H1 (cell line): ENCODE data around the gene YWHAG.
"Not testable (repeated sequence)": the region's sequence is repeated elsewhere in the genome, so short reads cannot be mapped to it uniquely, and the experiment has no call there.

ENCODE experiments used
- NRF1 ChIP-seq: IDR thresholded peaks from 2 replicates; pipeline ENCODE4 v1.6.1; 2011; ENCODE audit warnings: mild to moderate bottlenecking, low read depth, low read length, improper control_type of control experiment
- TAF1 ChIP-seq: IDR thresholded peaks from 2 replicates; pipeline ENCODE4 v1.6.1; 2011; ENCODE audit warnings: mild to moderate bottlenecking, low read depth, low read length
- TBP ChIP-seq: IDR thresholded peaks from 2 replicates; pipeline ENCODE4 v1.6.1; 2011; ENCODE audit warnings: low read depth, low read length, improper control_type of control experiment

DNA sequence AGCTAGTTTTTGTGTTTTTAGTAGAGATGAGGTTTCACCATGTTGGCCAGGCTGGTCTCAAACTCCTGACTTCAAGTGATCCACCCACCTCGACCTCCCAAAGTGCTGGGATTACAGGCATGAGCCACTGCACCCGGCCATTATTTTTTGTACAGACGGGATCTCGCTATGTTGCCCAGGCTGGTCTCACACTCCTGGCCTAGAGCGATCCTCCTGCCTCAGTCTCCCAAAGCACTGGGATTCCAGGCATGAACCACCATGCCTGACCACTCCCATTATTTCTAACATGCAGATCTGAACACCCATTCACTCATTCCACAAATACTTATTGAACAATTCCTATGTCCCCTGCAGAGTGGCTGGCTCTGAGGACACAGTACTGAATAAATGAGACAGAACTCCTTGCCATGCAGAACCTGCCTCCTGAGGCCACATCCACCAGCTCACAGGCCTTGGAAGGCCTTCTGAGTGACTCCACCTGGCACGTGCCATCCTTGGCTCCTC lies 67.9 kb downstream of the YWHAG start:
- not testable (repeated sequence) for TF ChIP-seq TAF1, TBP, NRF1
